ENCODE results near the gene ADGRG2.

ADGRG2 gene

DNA sequence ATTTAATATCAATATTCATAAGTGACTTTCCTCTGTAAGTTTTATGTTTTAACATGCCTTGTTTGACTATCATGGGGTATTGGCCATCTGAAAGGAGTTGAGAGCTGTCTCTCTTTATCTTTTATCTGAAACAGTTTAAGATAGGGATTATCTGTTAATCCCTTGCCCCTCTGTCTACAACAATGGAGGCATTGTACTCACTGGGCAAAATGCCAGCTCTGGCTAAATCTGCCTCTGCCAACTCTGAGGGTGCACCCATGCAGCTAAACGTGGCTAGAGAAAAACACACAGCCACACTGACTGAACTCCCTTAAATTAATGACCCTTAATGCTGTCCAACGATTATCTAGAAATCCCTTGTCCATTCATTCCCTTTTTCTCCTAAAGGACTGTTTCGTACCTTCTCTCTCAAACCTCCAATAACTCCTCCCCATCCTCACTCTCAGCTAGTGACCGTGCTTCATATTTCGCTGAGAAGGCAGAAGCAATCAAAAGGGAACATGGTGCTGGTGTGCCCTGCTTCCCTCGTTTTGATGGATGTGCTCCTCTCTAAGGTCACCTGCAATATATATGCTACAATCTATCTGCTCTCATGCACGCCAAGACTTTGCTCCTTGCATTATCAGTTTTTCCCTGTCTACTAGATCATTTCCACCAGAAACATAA is 148.6 kb downstream of the ADGRG2 start:
- H3K36me3 Mint-ChIP-seq (ENCODE audit: low read depth), result peaks cover 13% of the 10 kb centered on the region
- peak overlapping the region in 2 of 3 experiments; percentile 15 to 30 for H3K27ac Mint-ChIP-seq
- H3K4me1 Mint-ChIP-seq, result peaks cover 20% of the 10 kb centered on the region
- TF ChIP-seq, protein P1, sequence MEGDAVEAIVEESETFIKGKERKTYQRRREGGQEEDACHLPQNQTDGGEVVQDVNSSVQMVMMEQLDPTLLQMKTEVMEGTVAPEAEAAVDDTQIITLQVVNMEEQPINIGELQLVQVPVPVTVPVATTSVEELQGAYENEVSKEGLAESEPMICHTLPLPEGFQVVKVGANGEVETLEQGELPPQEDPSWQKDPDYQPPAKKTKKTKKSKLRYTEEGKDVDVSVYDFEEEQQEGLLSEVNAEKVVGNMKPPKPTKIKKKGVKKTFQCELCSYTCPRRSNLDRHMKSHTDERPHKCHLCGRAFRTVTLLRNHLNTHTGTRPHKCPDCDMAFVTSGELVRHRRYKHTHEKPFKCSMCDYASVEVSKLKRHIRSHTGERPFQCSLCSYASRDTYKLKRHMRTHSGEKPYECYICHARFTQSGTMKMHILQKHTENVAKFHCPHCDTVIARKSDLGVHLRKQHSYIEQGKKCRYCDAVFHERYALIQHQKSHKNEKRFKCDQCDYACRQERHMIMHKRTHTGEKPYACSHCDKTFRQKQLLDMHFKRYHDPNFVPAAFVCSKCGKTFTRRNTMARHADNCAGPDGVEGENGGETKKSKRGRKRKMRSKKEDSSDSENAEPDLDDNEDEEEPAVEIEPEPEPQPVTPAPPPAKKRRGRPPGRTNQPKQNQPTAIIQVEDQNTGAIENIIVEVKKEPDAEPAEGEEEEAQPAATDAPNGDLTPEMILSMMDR (IDR thresholded peaks at IDR 0.05; ENCODE audit: unreplicated experiment in 3 of 3), result no peak
- H3K27me3 Mint-ChIP-seq (ENCODE audit: low read depth), result no peaks in the 10 kb centered on the region
- H3K4me3 Mint-ChIP-seq, result peak overlapping the region in 1 of 3 experiments; percentile 26
- peaks cover 12% of the 10 kb centered on the region for H3K9me3 Mint-ChIP-seq

DNA sequence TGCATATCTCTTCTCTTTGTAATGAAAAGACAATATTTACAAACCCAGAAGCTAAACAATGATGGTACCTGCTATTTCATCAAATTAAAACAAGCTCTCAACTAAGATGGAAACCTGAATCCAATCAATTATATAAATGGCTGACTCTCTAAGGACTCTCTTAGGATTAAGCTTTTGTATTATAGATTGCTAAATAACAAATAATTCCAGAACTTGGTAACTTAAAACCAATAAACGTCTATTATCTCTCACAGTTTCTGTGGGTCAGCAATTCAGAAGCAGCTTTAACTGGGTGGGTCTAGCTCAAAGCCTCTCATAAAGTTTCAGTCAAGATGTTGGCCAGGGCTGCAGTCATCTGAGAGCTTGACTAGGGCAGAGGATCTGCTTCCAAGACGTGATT is 150.8 kb downstream of the ADGRG2 start:
- no peak overlapping the region for H3K4me3 Mint-ChIP-seq
- TF ChIP-seq, protein P1 (IDR thresholded peaks at IDR 0.05; ENCODE audit: unreplicated experiment in 3 of 3), result no peak
- no peaks in the 10 kb centered on the region for H3K27me3 Mint-ChIP-seq (ENCODE audit: low read depth)
- H3K9me3 Mint-ChIP-seq, result peaks cover 12% of the 10 kb centered on the region
- peaks cover 27% of the 10 kb centered on the region for H3K4me1 Mint-ChIP-seq
- peak overlapping the region in 2 of 3 experiments; percentile 28 to 71 for H3K27ac Mint-ChIP-seq
- H3K36me3 Mint-ChIP-seq (ENCODE audit: low read depth), result peaks cover 13% of the 10 kb centered on the region

DNA sequence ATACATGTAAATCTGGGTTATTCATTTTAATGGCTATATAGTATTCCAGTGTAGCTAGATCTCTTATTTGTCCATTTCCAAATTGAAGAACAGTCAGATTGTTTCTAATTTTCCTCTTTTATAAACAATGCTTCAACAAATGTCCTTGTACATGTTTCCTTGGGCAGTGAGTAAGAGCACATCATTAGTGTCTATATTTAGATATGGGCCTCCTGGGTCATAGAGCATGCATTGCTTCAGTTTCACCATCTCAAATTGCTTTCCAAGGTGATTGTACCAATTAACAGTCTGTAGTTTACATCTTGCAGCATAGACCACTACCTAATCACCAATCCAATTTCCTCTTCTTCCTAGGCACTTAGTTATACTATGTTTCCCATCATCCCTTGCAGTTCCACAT is 151.8 kb downstream of the ADGRG2 start:
- TF ChIP-seq, protein P1 (IDR thresholded peaks at IDR 0.05; ENCODE audit: unreplicated experiment in 3 of 3), result no peak
- peaks cover 11% of the 10 kb centered on the region for H3K36me3 Mint-ChIP-seq (ENCODE audit: low read depth)
- H3K4me1 Mint-ChIP-seq, result peaks cover 30% of the 10 kb centered on the region
- peaks cover 12% of the 10 kb centered on the region for H3K9me3 Mint-ChIP-seq
- no peaks in the 10 kb centered on the region for H3K27me3 Mint-ChIP-seq (ENCODE audit: low read depth)
- H3K27ac Mint-ChIP-seq, result no peak overlapping the region
- H3K4me3 Mint-ChIP-seq, result no peak overlapping the region

DNA sequence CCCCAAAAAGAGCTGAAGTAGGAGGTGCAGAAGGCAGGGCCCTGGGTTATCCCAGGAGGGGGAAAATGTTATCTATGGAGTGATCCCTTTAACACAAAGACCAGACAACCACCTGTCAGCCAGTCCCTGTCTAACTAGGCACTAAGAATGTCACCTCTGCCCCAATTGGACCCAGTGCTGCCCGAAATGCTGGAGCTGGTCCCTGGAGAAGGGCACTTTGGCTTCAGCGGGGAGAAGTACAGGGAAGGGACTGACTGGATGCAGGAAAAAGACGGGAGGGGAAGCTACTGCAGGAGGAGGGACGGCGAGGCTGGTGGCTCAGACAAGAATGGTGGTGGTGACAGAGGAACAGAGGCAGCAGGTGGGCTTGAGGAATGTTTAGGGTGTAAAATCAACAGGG is 155.6 kb downstream of the ADGRG2 start:
- peaks cover 26% of the 10 kb centered on the region for H3K4me1 Mint-ChIP-seq
- H3K4me3 Mint-ChIP-seq, result no peak overlapping the region
- TF ChIP-seq, protein P1 (IDR thresholded peaks at IDR 0.05; ENCODE audit: unreplicated experiment in 3 of 3), result no peak
- peaks cover 4% of the 10 kb centered on the region for H3K36me3 Mint-ChIP-seq (ENCODE audit: low read depth)
- peaks cover 18% of the 10 kb centered on the region for H3K9me3 Mint-ChIP-seq
- peak overlapping the region in 1 of 3 experiments; percentile 28 for H3K27ac Mint-ChIP-seq
- no peaks in the 10 kb centered on the region for H3K27me3 Mint-ChIP-seq (ENCODE audit: low read depth)

DNA sequence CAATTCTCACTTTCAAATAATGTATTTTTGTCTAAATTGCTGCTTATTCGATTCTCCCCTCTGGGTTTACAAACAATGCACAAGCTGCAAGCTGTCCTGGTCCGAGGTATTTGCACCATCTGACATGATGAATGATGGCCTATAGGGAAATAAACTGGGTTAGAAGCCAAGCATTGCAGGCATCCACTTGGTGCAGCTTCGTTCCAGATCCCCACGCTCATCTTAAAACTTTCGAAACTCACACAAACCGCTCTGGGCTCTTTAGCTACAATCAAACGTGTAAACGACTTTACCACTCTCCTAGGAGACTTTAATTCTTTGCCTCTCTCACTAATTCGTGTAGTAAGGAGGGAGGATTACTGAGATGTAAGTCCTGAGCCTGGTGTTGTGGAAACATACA is 157.4 kb downstream of the ADGRG2 start:
- H3K27ac Mint-ChIP-seq, result peak overlapping the region in 2 of 3 experiments; percentile 26 to 44
- no peaks in the 10 kb centered on the region for H3K27me3 Mint-ChIP-seq (ENCODE audit: low read depth)
- H3K36me3 Mint-ChIP-seq (ENCODE audit: low read depth), result no peaks in the 10 kb centered on the region
- TF ChIP-seq, protein P1 (IDR thresholded peaks at IDR 0.05; ENCODE audit: unreplicated experiment in 3 of 3), result no peak
- H3K4me3 Mint-ChIP-seq, result no peak overlapping the region
- peaks cover 17% of the 10 kb centered on the region for H3K9me3 Mint-ChIP-seq
- peaks cover 28% of the 10 kb centered on the region for H3K4me1 Mint-ChIP-seq

DNA sequence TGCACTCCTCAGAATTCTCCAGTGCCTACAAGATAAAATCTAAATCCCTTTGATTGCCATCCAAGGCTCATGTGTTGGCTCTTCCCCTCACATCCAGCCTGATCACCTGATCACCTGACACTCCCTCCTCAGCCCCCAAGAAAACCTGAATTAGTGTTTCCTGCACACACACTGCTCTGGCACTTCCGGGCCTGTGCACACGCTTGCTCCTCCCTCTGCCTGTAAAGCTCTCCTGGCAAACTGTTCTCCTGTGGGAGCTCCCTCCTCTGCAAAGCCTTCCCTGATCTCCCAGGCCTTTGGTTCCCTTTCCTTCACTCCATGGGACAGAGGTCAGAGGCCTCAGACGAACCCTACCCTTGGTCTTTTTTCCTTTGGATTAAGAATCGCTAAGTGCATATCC is 158.2 kb downstream of the ADGRG2 start:
- Mint-ChIP-seq H3K36me3 (ENCODE audit: low read depth) (no peaks in the 10 kb centered on the region), H3K27ac (peak overlapping the region; percentile 17 to 44 (median 38)), H3K4me1 (peaks cover 28% of the 10 kb centered on the region)

More for the DNA sequence above, 158.2 kb downstream of the ADGRG2 start:
- no peak overlapping the region for H3K4me3 Mint-ChIP-seq
- H3K9me3 Mint-ChIP-seq, result peaks cover 17% of the 10 kb centered on the region
- TF ChIP-seq, protein P1 (IDR thresholded peaks at IDR 0.05; ENCODE audit: unreplicated experiment in 3 of 3), result no peak
- H3K27me3 Mint-ChIP-seq (ENCODE audit: low read depth), result no peaks in the 10 kb centered on the region
